NCI-H2171 (cell line): Measurements from ENCODE around the gene MLC1.

Experiments used
- DNase-seq: peaks from one replicate; lab custom pipeline; 2025; lab: John Stamatoyannopoulos, UW

Gene MLC1

DNA sequence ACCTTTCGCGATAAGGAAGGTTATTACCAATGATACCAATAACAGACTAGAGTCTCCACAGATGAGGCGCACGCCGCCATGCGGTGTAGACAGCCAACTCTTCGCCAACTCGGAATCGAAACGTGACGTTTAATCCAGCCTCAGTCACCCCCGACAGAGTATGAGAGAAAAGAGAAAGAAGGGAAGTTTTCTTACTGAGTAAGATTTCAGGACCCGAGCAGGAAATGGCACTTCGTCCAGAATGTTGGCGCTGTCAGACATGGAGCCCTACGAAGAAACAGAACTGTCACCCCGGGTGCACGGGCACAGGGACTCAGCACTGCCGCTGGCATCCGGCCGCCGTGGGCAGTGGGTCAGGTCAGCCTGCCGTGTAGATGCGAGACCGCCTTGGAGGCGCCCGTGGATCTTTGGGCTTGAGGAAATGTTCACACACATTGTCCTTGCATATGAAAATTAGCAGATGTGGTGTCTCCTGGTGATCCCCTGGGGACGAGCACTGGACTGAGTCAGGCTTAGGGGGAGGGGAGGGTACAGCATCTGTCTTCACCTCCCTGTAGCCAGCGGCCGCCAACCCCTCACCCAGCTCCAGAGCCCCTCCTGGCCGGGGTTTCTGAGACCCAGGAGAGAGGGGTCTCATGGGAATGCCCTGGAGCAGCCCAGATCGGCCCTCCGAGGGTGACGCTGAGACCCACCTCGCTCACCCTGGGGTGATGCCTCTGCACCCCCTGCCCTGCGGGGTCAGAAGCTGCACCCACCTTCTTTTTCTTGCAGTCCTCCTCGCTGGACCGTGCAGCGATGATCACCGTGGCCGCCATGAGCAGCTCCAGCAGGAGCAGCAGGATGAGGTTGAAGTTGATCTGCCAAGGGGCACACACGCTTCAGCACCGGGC lies 8.3 kb downstream of the MLC1 start:
- DNase-seq, result no peak

- DNase-seq, result no peak
Measured at GRCh38 chr22:50074551-50075530, 10.4 kb downstream of the MLC1 start.

DNA sequence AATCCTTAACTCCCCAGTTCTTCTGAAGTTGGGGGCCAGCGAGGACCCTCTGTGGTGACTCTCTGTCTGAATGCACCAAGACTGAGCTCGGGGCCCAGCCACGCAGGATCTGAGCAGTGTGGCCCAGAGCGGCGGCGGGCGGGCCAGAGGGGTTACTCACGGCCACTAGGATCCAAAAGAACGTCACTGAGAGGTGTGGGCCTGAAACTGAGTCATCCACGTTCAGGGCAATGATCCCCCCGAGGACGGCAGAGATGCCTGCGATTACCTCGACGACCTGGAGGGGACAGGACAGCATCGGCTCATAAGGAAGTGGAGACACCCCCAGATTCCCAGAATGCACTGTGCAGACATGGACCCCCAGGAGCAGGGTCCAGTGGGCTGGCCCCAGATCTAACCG lies 11.2 kb downstream of the MLC1 start:
- no peak for DNase-seq

- no peak for DNase-seq
Measured at GRCh38 chr22:50072714-50073538, 12.3 kb downstream of the MLC1 start.

- DNase-seq, result no peak
Measured at GRCh38 chr22:50072167-50072555, 13.1 kb downstream of the MLC1 start.

DNA sequence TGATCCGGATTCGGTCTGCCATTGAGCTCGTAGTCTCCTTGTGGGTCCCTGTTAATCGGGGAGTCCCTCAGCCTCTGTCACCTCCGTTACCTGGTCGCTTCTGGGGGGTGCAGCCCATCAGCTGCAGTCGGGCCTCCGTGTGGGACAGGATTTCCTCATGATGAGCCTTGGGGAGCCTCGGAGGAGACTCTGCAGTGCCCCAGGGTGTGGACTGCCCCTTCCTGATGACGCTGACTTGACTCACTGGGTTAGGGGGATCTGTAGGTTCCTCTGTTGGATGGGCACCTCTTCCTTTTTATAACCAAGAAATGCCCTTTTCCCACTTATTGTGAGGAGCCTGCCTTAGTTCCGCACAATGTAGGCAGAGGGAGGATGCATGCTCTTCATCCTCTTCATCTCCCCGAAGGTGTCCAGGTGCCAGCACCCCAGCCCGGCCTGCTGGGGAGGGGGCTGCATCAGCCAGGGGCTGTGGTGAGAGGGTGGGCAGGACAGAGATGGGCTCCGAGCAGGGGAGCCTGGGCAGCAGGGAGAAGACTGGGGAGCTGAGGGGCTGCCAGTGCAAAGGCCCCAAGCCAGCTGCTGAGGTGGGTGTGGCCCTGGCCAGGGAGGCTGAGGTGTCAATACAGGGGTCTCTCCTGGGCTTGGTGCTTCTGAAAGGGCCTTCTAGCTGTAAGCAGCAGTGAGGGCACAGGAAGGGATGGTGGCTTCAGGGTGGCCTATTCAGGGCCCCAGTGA lies 13.6 kb downstream of the MLC1 start:
- no peak for DNase-seq

- DNase-seq, result no peak
Measured at GRCh38 chr22:50070366-50070765, 14.9 kb downstream of the MLC1 start.

DNA sequence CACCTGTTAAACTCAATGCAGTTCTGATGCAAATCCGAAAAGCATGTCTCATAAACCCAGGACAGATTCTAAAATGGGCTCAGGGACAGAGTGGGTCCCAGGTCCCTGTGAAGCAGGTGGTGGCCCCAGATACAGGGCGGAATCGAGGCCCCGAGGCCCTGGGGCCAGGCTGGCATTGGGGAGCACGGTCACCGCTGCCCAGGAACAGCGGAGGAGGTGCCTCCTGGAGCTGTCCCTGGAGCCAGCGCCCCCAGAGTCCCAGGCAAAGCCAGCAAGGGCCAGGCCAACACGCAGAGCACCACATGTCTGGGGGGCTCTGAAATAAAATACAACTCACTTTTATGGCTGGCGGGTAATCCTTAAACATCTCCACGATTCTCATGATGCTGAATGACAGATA lies 17.1 kb downstream of the MLC1 start:
- no peak for DNase-seq

DNA sequence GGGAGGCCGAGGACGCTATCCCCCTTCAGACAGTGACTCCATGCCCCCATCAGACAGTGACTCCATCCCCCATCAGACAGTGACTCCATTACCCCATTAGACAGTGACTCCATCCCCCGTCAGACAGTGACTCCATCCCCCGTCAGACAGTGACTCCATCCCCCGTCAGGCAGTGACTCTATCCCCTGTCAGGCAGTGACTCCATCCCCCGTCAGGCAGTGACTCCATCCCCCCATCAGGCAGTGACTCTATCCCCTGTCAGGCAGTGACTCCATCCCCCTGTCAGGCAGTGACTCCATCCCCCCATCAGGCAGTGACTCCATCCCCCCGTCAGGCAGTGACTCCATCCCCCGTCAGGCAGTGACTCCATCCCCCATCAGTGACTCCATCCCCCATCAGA lies 18.0 kb downstream of the MLC1 start:
- DNase-seq, result no peak

- no peak for DNase-seq
Measured at GRCh38 chr22:50064453-50064852, 20.8 kb downstream of the MLC1 start.

DNA sequence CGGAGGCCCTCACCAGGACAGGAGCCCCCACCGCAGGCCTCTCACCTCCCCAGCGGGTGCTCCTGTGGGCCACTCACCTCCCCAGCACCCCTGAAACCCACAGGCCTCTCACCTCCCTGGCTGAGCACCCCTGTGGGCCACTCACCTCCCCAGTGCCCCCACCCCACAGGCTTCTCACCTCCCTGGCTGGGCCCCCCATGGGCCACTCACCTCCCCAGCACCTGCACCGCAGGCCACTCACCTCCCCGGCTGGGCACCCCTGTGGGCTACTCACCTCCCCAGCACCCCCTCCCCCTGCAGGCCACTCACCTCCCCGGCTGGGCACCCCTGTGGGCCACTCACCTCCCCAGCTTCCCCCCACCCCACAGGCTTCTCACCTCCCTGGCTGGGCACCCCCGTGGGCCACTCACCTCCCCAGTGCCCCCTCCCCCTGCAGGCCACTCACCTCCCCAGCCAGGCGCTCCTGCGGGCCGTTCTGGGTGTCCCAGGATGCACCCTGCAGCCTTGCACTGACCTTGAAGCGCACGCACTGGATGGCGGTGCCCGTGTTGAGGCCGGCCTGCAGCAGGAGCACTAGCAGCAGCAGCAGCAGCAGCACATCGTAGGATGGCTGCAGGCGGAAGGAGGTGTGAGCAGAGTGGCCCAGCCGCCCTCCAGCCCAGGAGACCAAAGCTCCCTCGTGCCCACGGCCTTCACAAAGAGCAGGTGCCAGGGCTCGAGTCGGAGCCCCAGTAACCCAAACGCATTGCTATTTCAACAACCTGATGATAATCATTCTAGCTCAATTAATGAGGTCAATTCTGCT lies 21.4 kb downstream of the MLC1 start:
- no peak for DNase-seq

GRCh38 chr22:50062509-50063135 lies 22.6 kb downstream of the MLC1 start:
- no peak for DNase-seq

GRCh38 chr22:50061824-50062355 lies 23.3 kb downstream of the MLC1 start:
- DNase-seq, result no peak

DNA sequence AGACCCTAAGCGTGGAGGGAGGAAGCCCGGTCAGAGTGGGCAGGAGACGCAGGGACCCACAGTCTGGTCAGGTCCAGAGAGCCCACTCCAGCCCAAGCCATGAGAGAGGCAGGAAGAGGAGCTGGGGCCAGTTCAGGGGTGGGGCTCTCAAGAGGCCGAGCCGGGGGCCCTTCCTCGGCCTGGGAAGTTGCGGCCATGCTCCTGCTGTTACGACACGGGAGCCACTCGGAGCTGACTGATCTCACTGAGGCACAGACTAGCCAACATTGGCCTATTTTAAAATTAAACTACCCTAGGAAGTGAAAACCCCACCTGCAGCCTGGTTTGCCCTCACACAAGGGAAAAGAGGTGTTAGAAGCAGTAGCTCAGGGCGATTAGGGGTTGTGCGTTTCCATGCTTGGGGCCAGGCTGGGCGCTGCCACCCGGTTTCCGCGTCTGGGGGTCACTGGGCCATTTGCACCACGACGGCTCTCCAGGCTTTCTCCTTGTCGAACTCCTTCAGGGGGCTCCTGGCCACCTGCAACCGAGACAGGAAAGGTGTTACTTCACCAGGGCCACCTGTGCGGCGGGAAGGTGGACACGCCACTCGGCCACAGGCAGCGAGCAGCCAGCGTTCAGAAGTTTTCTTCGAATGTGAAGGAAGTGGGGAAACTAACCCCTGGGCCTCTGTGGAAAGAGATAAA lies 23.9 kb downstream of the MLC1 start:
- DNase-seq, result no peak

DNA sequence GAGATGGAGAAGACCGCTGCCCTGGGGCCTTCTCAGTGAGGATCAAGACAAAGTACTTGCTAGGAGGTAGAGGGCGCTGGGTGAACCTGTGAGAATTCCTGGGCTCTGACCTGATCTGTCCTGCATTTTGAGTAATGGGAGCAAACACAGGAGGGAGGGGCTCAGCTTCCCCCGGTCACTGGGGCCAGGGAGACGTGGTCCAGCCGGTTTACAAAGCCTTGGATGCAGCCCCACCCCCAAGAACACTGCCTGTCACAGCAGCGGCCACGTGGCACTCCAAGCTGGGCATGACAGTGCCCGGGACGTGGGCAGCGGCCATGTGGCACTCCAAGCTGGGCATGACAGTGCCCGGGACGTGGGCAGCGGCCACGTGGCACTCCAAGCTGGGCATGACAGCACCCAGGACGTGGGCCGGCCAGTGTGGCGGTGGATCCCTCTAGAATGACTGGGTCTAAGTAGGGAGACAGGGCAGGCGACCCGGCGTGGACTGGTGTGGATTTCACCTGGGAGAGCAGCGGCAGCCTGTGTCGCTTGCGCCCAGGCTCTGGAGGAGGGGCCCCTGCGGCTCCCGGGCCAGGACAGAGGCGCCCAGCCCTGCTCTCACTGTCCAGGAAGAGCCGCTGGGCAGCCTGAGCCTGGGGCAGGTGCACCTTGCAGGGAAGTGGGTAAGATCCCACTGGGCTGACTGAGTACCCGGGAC lies 24.6 kb downstream of the MLC1 start:
- no peak for DNase-seq

DNA sequence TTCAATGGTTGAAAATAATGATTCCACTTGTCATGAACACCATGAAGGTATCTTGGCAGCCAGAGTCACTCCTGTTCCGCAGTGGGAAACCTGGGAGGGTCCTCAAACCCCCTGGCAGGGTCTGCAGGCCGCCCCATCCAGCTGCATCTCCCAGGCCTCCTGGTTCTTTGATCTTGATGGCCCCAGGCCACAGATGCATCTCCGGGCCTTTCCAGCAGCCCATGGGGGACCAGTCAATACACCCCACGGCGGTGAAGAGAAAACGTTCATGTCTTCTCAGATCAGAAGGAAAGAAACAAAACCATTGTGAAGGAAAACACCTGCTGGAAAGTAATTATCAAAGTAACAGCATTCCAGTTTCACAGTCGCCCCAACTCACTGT lies 25.4 kb downstream of the MLC1 start:
- no peak for DNase-seq

- DNase-seq, result peak; percentile 4
Measured at GRCh38 chr22:50058906-50059880, 26.0 kb downstream of the MLC1 start.
